HFF-Myc (cell line): ENCODE measurements around the gene CNBD2.
A peak's percentile ranks its signal among the peaks of the same experiment; 100 is the strongest.
"Not testable (repeated sequence)": the region's sequence is repeated elsewhere in the genome, so short reads cannot be mapped to it uniquely, and the experiment has no call there.

Experiments used
- DNase-seq: peaks from one replicate; pipeline ENCODE4 v3.0.0-alpha.2; 2011; ENCODE audit warnings: low read depth; ENCODE audit errors: extremely low read depth
- H3K4me3 ChIP-seq: replicated peaks from 2 replicates; pipeline ENCODE4 v1.5.1; 2011; ENCODE audit warnings: low read depth, mild to moderate bottlenecking, control low read depth, low read length
- CTCF ChIP-seq: IDR thresholded peaks from 2 replicates; pipeline ENCODE4 v1.5.1; 2012; ENCODE audit warnings: mild to moderate bottlenecking, low read depth, low read length, control low read depth; ENCODE audit errors: missing control alignments

CNBD2 gene

GRCh38 chr20:36017048-36017951, 48.9 kb downstream of the CNBD2 start:
- peak; percentile 84 for DNase-seq
- no peak overlapping the region for H3K4me3 ChIP-seq
- no peak for TF ChIP-seq CTCF

- no peak for TF ChIP-seq CTCF
- H3K4me3 ChIP-seq: no peak overlapping the region
- DNase-seq: no peak
These were observed 50.0 kb downstream of the CNBD2 start for GRCh38 chr20:36018208-36018988.

- not testable (repeated sequence) for H3K4me3 ChIP-seq, DNase-seq
These were observed 57.7 kb downstream of the CNBD2 start for GRCh38 chr20:36026131-36026530.

GRCh38 chr20:36028106-36028808, 59.9 kb downstream of the CNBD2 start:
- no peak overlapping the region for H3K4me3 ChIP-seq
- no peak for DNase-seq
- TF ChIP-seq CTCF: no peak

GRCh38 chr20:36030149-36030548, 61.8 kb downstream of the CNBD2 start:
- TF ChIP-seq CTCF: no peak
- no peak overlapping the region for H3K4me3 ChIP-seq
- DNase-seq: no peak

- DNase-seq: no peak
- no peak for TF ChIP-seq CTCF
- no peak overlapping the region for H3K4me3 ChIP-seq
These were observed 63.4 kb downstream of the CNBD2 start for GRCh38 chr20:36031806-36032205.

- no peak for DNase-seq
- no peak for TF ChIP-seq CTCF
These were observed 66.5 kb downstream of the CNBD2 start for GRCh38 chr20:36034875-36035274.

More at GRCh38 chr20:36034875-36035274, 66.5 kb downstream of the CNBD2 start:
- H3K4me3 ChIP-seq: no peak overlapping the region
